C4-2B (cell line): ENCODE data around the gene SLC16A1.
"Not testable (repeated sequence)": the region's sequence is repeated elsewhere in the genome, so short reads cannot be mapped to it uniquely, and the experiment has no call there.

Source experiments
- H3K27ac ChIP-seq: fragments of 450-650 bp; 2 replicates; pipeline ENCODE4 v1.5.1; 2017
- ZFX ChIP-seq: fragments of 450-650 bp; IDR thresholded peaks from 2 replicates; pipeline ENCODE4 v1.6.1; 2017
- TF ChIP-seq, protein P1 (sequence below): fragments of 450-650 bp; conservative IDR thresholded peaks from 2 replicates; pipeline ENCODE4 v1.5.1; 2017; ENCODE audit warnings: mild to moderate bottlenecking

SLC16A1 gene

DNA sequence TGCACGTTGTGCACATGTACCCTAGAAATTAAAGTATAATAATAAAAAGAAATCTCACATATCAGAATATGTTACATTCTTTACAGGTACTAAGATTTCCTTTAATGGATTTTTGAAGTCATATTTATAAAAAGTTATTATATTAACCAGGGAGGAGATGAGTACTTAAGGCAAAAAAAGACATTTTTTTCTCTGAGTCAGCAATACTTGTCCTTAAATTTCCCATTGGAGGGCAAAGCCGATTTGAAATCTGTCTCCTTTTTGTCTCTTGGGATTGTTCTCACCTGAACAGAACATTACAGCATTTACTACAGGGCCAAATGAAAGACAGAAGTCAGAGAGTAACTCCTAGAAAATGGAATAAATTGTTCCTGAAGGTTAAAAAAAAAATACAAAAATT is 26.3 kb upstream of the SLC16A1 start:
- no peak for TF ChIP-seq ZFX
- TF ChIP-seq, protein P1, sequence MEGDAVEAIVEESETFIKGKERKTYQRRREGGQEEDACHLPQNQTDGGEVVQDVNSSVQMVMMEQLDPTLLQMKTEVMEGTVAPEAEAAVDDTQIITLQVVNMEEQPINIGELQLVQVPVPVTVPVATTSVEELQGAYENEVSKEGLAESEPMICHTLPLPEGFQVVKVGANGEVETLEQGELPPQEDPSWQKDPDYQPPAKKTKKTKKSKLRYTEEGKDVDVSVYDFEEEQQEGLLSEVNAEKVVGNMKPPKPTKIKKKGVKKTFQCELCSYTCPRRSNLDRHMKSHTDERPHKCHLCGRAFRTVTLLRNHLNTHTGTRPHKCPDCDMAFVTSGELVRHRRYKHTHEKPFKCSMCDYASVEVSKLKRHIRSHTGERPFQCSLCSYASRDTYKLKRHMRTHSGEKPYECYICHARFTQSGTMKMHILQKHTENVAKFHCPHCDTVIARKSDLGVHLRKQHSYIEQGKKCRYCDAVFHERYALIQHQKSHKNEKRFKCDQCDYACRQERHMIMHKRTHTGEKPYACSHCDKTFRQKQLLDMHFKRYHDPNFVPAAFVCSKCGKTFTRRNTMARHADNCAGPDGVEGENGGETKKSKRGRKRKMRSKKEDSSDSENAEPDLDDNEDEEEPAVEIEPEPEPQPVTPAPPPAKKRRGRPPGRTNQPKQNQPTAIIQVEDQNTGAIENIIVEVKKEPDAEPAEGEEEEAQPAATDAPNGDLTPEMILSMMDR, result no peak
- no peak overlapping the region for H3K27ac ChIP-seq

- not testable (repeated sequence) for H3K27ac ChIP-seq
These were observed 25.8 kb upstream of the SLC16A1 start for GRCh38 chr1:112981834-112982233.

DNA sequence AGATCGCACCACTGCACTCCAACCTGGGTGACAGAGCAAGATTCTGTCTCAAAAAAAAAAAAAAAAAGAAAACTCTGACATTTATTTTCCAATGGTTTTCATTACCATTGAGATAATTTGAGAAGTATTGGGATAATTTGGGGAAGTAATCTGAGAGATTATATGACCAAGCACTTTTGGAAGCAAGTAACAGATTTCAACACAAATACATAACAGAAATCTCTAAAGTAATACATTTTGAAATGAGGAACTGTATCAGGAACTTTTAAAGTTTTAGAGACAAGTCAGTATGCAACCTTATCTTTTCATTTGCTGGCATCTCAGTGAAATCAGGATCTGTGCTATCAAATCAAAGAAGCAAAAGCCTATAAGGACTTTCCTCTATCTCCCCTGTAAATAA is 25.4 kb upstream of the SLC16A1 start:
- TF ChIP-seq, protein P1, result no peak
- TF ChIP-seq ZFX, result no peak
- no peak overlapping the region for H3K27ac ChIP-seq

- no peak overlapping the region for H3K27ac ChIP-seq
- TF ChIP-seq ZFX, result no peak
- TF ChIP-seq, protein P1, result no peak
These were observed 19.3 kb upstream of the SLC16A1 start for GRCh38 chr1:112975336-112975735.

- H3K27ac ChIP-seq, result no peak overlapping the region
- TF ChIP-seq ZFX, result no peak
- TF ChIP-seq, protein P1, result no peak
These were observed 18.6 kb upstream of the SLC16A1 start for GRCh38 chr1:112974646-112975045.

- TF ChIP-seq, protein P1, result no peak
These were observed 17.8 kb upstream of the SLC16A1 start for GRCh38 chr1:112973788-112974187.

GRCh38 chr1:112971006-112971405 is 15.0 kb upstream of the SLC16A1 start:
- TF ChIP-seq ZFX, result no peak
- TF ChIP-seq, protein P1, result no peak
- H3K27ac ChIP-seq, result no peak overlapping the region

More at GRCh38 chr1:112973788-112974187, 17.8 kb upstream of the SLC16A1 start:
- H3K27ac ChIP-seq, result no peak overlapping the region

DNA sequence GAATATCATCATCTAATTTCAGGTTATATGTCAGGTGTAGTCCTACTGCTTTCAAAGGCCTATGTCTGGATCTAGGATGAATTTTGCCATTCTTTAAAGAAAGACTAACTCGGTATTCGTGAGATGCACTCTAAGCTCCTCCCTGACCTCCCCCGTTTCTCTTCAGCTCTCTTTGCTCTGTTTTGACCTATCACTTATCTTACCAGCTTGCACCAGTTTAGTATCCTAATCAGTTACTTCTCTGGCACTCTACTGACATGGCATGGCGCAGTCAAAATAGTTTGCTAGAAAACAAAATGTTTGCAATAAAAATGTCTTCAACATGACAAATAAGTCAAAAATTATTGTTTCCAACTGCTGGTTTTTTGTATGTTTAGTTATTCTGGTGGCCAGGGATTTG is 8.4 kb upstream of the SLC16A1 start:
- TF ChIP-seq, protein P1, result no peak
- no peak for TF ChIP-seq ZFX
- no peak overlapping the region for H3K27ac ChIP-seq
